ENCODE measurements around the gene CTBP1. TPM values are rescaled to one million over a fixed set of nuclear protein-coding genes. Genes with fewer than 3 reads are reported as not detected.

The CTBP1 gene
- total and polyA plus RNA-seq, 7 experiments from 2014 or later = 57.2 to 233 (median 180) TPM

GRCh38 chr4:1291996-1292702 lies 43.2 kb upstream of the CTBP1 start:
- Mint-ChIP-seq H3K4me1 (peaks cover 33 to 65% (median 50%) of the 10 kb centered on the region in 7 donors), H3K27me3 (no peaks in the 10 kb centered on the region), H3K9me3 (peaks cover 0 to under 1% (median 0%) of the 10 kb centered on the region in 11 donors), H3K4me3 (peak overlapping the region; percentile 91 to 99 (median 93)), H3K27ac (peak overlapping the region in 8 of 9 donors; percentile 33 to 93 (median 80)), H3K36me3 (peaks cover 0 to 3% (median 0%) of the 10 kb centered on the region in 5 donors)
- DNase-seq (no peak), ATAC-seq (no peak)
- Histone ChIP-seq H3K36me3 (ENCODE audit: control insufficient read depth in 2 of 3, insufficient read depth in 3 of 3, low read length in 3 of 3) (peaks cover 0 to 17% (median 0%) of the 10 kb centered on the region in 3 experiments), H3K27ac (ENCODE audit: low read depth, low read length) (peak overlapping the region; percentile 93), H3K4me1 (ENCODE audit: control insufficient read depth in 2 of 2, insufficient read depth in 2 of 2, low read length in 2 of 2) (peaks cover 22 to 42% of the 10 kb centered on the region in 2 donors), H3K4me3 (ENCODE audit: low read length) (no peak overlapping the region), H3K9me3 (ENCODE audit: control insufficient read depth in 2 of 3, low read length in 3 of 3) (no peaks in the 10 kb centered on the region), H3K27me3 (ENCODE audit: control insufficient read depth in 2 of 2, insufficient read depth in 2 of 2, low read length in 2 of 2) (no peaks in the 10 kb centered on the region)
- intact Hi-C loops (cut with micrococcal nuclease) = no loop called here
- ChIA-PET POLR2A (interaction anchor here (1.0 to 3.7 kb wide), 3 partner anchors 35 to 103 kb away, joined by 3 to 40 read pairs (median 4); partner anchors contain the start of gene UVSSA), CTCF (no interaction called here)

- intact Hi-C loops (cut with micrococcal nuclease) = no loop called here
- H3K36me3 Mint-ChIP-seq = peaks cover 0 to 4% (median 0%) of the 10 kb centered on the region in 5 donors
- ChIA-PET CTCF (interaction anchor here (0.9 kb wide), 1 partner anchor 23 kb away, joined by 3 read pairs; no protein-coding TSS in a partner anchor), POLR2A (interaction anchor here (0.9 to 3.7 kb wide), 8 partner anchors 10 to 421 kb away, joined by 3 to 40 read pairs (median 4); partner anchors contain the start of genes CTBP1, SLBP and UVSSA)
- Histone ChIP-seq H3K4me3 (ENCODE audit: low read length) (peak overlapping the region; percentile 96), H3K27me3 (ENCODE audit: control insufficient read depth in 2 of 2, insufficient read depth in 2 of 2, low read length in 2 of 2) (no peaks in the 10 kb centered on the region), H3K4me1 (ENCODE audit: control insufficient read depth in 2 of 2, insufficient read depth in 2 of 2, low read length in 2 of 2) (peaks cover 22 to 42% of the 10 kb centered on the region in 2 donors), H3K27ac (ENCODE audit: low read depth, low read length) (peak overlapping the region; percentile 93), H3K9me3 (ENCODE audit: control insufficient read depth in 2 of 3, low read length in 3 of 3) (no peaks in the 10 kb centered on the region), H3K36me3 (ENCODE audit: control insufficient read depth in 2 of 3, insufficient read depth in 3 of 3, low read length in 3 of 3) (peaks cover 0 to 7% (median 0%) of the 10 kb centered on the region in 3 experiments)
- H3K9me3 Mint-ChIP-seq = peaks cover 0 to 6% (median 0%) of the 10 kb centered on the region in 11 donors
- peak overlapping the region; percentile 45 to 94 (median 90) for H3K27ac Mint-ChIP-seq
- ATAC-seq = no peak
- peaks cover 26 to 57% (median 43%) of the 10 kb centered on the region in 7 donors for H3K4me1 Mint-ChIP-seq
- peak overlapping the region; percentile 91 to 99 (median 93) for H3K4me3 Mint-ChIP-seq
- no peaks in the 10 kb centered on the region for H3K27me3 Mint-ChIP-seq
- no peak for DNase-seq
These were observed 42.2 kb upstream of the CTBP1 start for GRCh38 chr4:1291091-1291490.

GRCh38 chr4:1290165-1290977 lies 41.4 kb upstream of the CTBP1 start:
- H3K27me3 ChIP-seq (ENCODE audit: control insufficient read depth in 2 of 2, insufficient read depth in 2 of 2, low read length in 2 of 2) = no peaks in the 10 kb centered on the region
- ATAC-seq = no peak
- POLR2A ChIA-PET = interaction anchor here (0.6 to 3.7 kb wide), 10 partner anchors 10 to 422 kb away, joined by 3 to 40 read pairs (median 4); partner anchors contain the start of genes CTBP1, GAK, SLBP and TMEM175
- H3K4me1 Mint-ChIP-seq = peaks cover 26 to 56% (median 43%) of the 10 kb centered on the region in 7 donors
- peaks cover 0 to 7% (median 0%) of the 10 kb centered on the region in 3 experiments for H3K36me3 ChIP-seq (ENCODE audit: control insufficient read depth in 2 of 3, insufficient read depth in 3 of 3, low read length in 3 of 3)
- intact Hi-C loops (cut with micrococcal nuclease) = no loop called here
- peaks cover 22 to 41% of the 10 kb centered on the region in 2 donors for H3K4me1 ChIP-seq (ENCODE audit: control insufficient read depth in 2 of 2, insufficient read depth in 2 of 2, low read length in 2 of 2)
- peak overlapping the region; percentile 96 for H3K4me3 ChIP-seq (ENCODE audit: low read length)
- peak overlapping the region; percentile 88 to 94 (median 90) for H3K27ac Mint-ChIP-seq
- H3K9me3 ChIP-seq (ENCODE audit: control insufficient read depth in 2 of 3, low read length in 3 of 3) = no peaks in the 10 kb centered on the region
- peaks cover 0 to 5% (median 0%) of the 10 kb centered on the region in 5 donors for H3K36me3 Mint-ChIP-seq
- H3K4me3 Mint-ChIP-seq = peak overlapping the region; percentile 91 to 99 (median 93)
- H3K9me3 Mint-ChIP-seq = peaks cover 0 to 6% (median 0%) of the 10 kb centered on the region in 11 donors
- DNase-seq = peak in 1 of 9 donors; percentile 34
- H3K27ac ChIP-seq (ENCODE audit: low read depth, low read length) = peak overlapping the region; percentile 93
- CTCF ChIA-PET = interaction anchor here (0.7 to 0.9 kb wide), 2 partner anchors 22 to 41 kb away, joined by 3 to 4 read pairs; no protein-coding TSS in a partner anchor
- no peaks in the 10 kb centered on the region for H3K27me3 Mint-ChIP-seq

GRCh38 chr4:1289207-1290164 lies 40.6 kb upstream of the CTBP1 start, which contains the start of gene MAEA:
Gene MAEA (plus strand): TSS chr4:1289891. CDS start chr4:1289914, 23 bp downstream.
- ChIA-PET POLR2A (interaction anchor here (0.6 to 3.7 kb wide), 16 partner anchors 11 to 615 kb away, joined by 3 to 40 read pairs (median 3); partner anchors contain the start of genes ATP5ME, CTBP1, GAK and MYL5), CTCF (interaction anchor here (0.7 kb wide), 1 partner anchor 40 kb away, joined by 4 read pairs; no protein-coding TSS in a partner anchor)
- peak; percentile 91 to 97 (median 96) for DNase-seq
- Mint-ChIP-seq H3K4me1 (peaks cover 23 to 49% (median 37%) of the 10 kb centered on the region in 7 donors), H3K4me3 (peak within 1 kb of the TSS; percentile 91 to 99 (median 93)), H3K9me3 (peaks cover 0 to 6% (median 0%) of the 10 kb centered on the region in 11 donors), H3K27ac (peak within 1 kb of the TSS; percentile 88 to 94 (median 90)), H3K27me3 (no peaks in the 10 kb centered on the region), H3K36me3 (peaks cover 0 to 5% (median 0%) of the 10 kb centered on the region in 5 donors)
- peak within 1 kb of the TSS; percentile 93 for H3K27ac ChIP-seq (ENCODE audit: low read depth, low read length)
- no peaks in the 10 kb centered on the region for H3K27me3 ChIP-seq (ENCODE audit: control insufficient read depth in 2 of 2, insufficient read depth in 2 of 2, low read length in 2 of 2)
- intact Hi-C loops (cut with micrococcal nuclease) = loop anchor here (1.0 to 5.0 kb wide), 18 partner anchors 20 to 615 kb away; partner anchors contain the start of genes CTBP1 (in 2 of the 2), GAK (in 2 of the 2), TMEM175 (in 2 of the 2) and ATP5ME (in 1 of the 2)
- no peaks in the 10 kb centered on the region for H3K9me3 ChIP-seq (ENCODE audit: control insufficient read depth in 2 of 3, low read length in 3 of 3)
- peaks cover 22 to 34% of the 10 kb centered on the region in 2 donors for H3K4me1 ChIP-seq (ENCODE audit: control insufficient read depth in 2 of 2, insufficient read depth in 2 of 2, low read length in 2 of 2)
- H3K4me3 ChIP-seq (ENCODE audit: low read length) = peak within 1 kb of the TSS; percentile 96
- H3K36me3 ChIP-seq (ENCODE audit: control insufficient read depth in 2 of 3, insufficient read depth in 3 of 3, low read length in 3 of 3) = peaks cover 0 to 7% (median 0%) of the 10 kb centered on the region in 3 experiments
- ATAC-seq = peak; percentile 98

GRCh38 chr4:1288786-1289185 lies 39.9 kb upstream of the CTBP1 start:
- Mint-ChIP-seq H3K9me3 (peaks cover 0 to 6% (median 0%) of the 10 kb centered on the region in 11 donors), H3K4me1 (peaks cover 22 to 42% (median 32%) of the 10 kb centered on the region in 7 donors), H3K36me3 (peaks cover 0 to 5% (median 0%) of the 10 kb centered on the region in 5 donors), H3K27me3 (no peaks in the 10 kb centered on the region), H3K27ac (peak overlapping the region; percentile 74 to 93 (median 87)), H3K4me3 (peak overlapping the region; percentile 73 to 94 (median 85))
- Histone ChIP-seq H3K4me3 (ENCODE audit: low read length) (peak overlapping the region; percentile 96), H3K27me3 (ENCODE audit: control insufficient read depth in 2 of 2, insufficient read depth in 2 of 2, low read length in 2 of 2) (no peaks in the 10 kb centered on the region), H3K27ac (ENCODE audit: low read depth, low read length) (peak overlapping the region; percentile 93), H3K9me3 (ENCODE audit: control insufficient read depth in 2 of 3, low read length in 3 of 3) (no peaks in the 10 kb centered on the region), H3K4me1 (ENCODE audit: control insufficient read depth in 2 of 2, insufficient read depth in 2 of 2, low read length in 2 of 2) (peaks cover 22 to 27% of the 10 kb centered on the region in 2 donors), H3K36me3 (ENCODE audit: control insufficient read depth in 2 of 3, insufficient read depth in 3 of 3, low read length in 3 of 3) (peaks cover 0 to 4% (median 0%) of the 10 kb centered on the region in 3 experiments)
- DNase-seq = no peak
- POLR2A ChIA-PET = interaction anchor here (0.7 to 3.7 kb wide), 10 partner anchors 12 to 278 kb away, joined by 3 to 40 read pairs (median 3); partner anchors contain the start of genes CTBP1 and UVSSA
- CTCF ChIA-PET = no interaction called here
- intact Hi-C loops (cut with micrococcal nuclease) = loop anchor here (1.0 to 5.0 kb wide), 18 partner anchors 20 to 614 kb away; partner anchors contain the start of genes CTBP1 (in 2 of the 2), GAK (in 2 of the 2), TMEM175 (in 2 of the 2) and ATP5ME (in 1 of the 2)
- ATAC-seq = no peak
